Testis (tissue), 2 donors: ENCODE measurements around the gene PRMT7.

ENCODE experiments used
- CTCF ChIP-seq, 3 experiments: fragments of 450-650 bp in 2 of 3; fragments of 200-600 bp in 1 of 3; sonication (generic) in 1 of 3; IDR thresholded peaks; one replicate each; pipeline ENCODE4 v1.5.1; 2016 to 2019; ENCODE audit warnings: antibody characterized with exemption in 3 of 3, mild to moderate bottlenecking in 2 of 3, moderate library complexity in 1 of 3
- POLR2A ChIP-seq: fragments of 450-650 bp; IDR thresholded peaks from one replicate; pipeline ENCODE4 v1.6.1; 2017; ENCODE audit warnings: antibody characterized with exemption, mild to moderate bottlenecking, moderate library complexity

- TF ChIP-seq POLR2A (no peak), CTCF (IDR thresholded peaks at IDR 0.05) (no peak)
These were observed 50.1 kb downstream of the PRMT7 start for GRCh38 chr16:68360956-68361355.
